Gastrocnemius medialis (tissue), 4 donors: ENCODE results near the gene LMBRD2.

Source experiments
- CTCF ChIP-seq, 5 experiments: fragments of 450-650 bp in 3 of 5; fragments of 200-600 bp in 2 of 5; sonication (generic) in 2 of 5; IDR thresholded peaks in 4 of 5; conservative IDR thresholded peaks in 1 of 5; 1 replicate in 4 of 5; 2 replicates in 1 of 5; pipeline ENCODE4 v1.5.1; 2016 to 2019; ENCODE audit warnings: antibody characterized with exemption in 5 of 5, mild to moderate bottlenecking in 3 of 5, moderate library complexity in 3 of 5
- POLR2A ChIP-seq, 2 donors: fragments of 450-650 bp; IDR thresholded peaks; one replicate each; pipeline ENCODE4 v1.6.1; 2017; ENCODE audit warnings: antibody characterized with exemption in 2 of 2, mild to moderate bottlenecking in 2 of 2, moderate library complexity in 2 of 2

GRCh38 chr5:36146390-36146789 lies 5.3 kb downstream of the LMBRD2 start:
- TF ChIP-seq CTCF (IDR thresholded peaks at IDR 0.05 in 4 of 5, conservative IDR thresholded peaks at IDR 0.05 in 1 of 5) (no peak), POLR2A (IDR thresholded peaks at IDR 0.05) (no peak)
